Suprapubic skin (tissue), 3 donors: ENCODE data around the gene PER1.

Source experiments
- EP300 ChIP-seq: sonication (generic); formaldehyde crosslinking; IDR thresholded peaks from one replicate; pipeline ENCODE4 v1.6.1; 2017; ENCODE audit warnings: antibody characterized with exemption
- POLR2A ChIP-seq, 2 donors: fragments of 450-650 bp; IDR thresholded peaks; one replicate each; pipeline ENCODE4 v1.6.1; 2017; ENCODE audit warnings: antibody characterized with exemption in 2 of 2, mild to moderate bottlenecking in 2 of 2, moderate library complexity in 2 of 2
- TF ChIP-seq, protein P1 (sequence below), 2 donors: fragments of 200-600 bp in 1 of 2; fragments of 450-650 bp in 1 of 2; sonication (generic) in 1 of 2; IDR thresholded peaks; one replicate each; pipeline ENCODE4 v1.5.1; 2016 to 2019; ENCODE audit warnings: antibody characterized with exemption in 2 of 2, mild to moderate bottlenecking in 1 of 2, moderate library complexity in 1 of 2

GRCh38 chr17:8122422-8122923 is 29.7 kb downstream of the PER1 start:
- TF ChIP-seq POLR2A (IDR thresholded peaks at IDR 0.05), result no peak
- TF ChIP-seq, protein P1, sequence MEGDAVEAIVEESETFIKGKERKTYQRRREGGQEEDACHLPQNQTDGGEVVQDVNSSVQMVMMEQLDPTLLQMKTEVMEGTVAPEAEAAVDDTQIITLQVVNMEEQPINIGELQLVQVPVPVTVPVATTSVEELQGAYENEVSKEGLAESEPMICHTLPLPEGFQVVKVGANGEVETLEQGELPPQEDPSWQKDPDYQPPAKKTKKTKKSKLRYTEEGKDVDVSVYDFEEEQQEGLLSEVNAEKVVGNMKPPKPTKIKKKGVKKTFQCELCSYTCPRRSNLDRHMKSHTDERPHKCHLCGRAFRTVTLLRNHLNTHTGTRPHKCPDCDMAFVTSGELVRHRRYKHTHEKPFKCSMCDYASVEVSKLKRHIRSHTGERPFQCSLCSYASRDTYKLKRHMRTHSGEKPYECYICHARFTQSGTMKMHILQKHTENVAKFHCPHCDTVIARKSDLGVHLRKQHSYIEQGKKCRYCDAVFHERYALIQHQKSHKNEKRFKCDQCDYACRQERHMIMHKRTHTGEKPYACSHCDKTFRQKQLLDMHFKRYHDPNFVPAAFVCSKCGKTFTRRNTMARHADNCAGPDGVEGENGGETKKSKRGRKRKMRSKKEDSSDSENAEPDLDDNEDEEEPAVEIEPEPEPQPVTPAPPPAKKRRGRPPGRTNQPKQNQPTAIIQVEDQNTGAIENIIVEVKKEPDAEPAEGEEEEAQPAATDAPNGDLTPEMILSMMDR (IDR thresholded peaks at IDR 0.05), result no peak
- no peak for TF ChIP-seq EP300
